ENCODE measurements around the gene AIFM1. TPM values are rescaled to one million over a fixed set of nuclear protein-coding genes. Genes with fewer than 3 reads are reported as not detected.

AIFM1 gene
- total and polyA plus RNA-seq, 2 experiments from 2014 or later, result 29.6 to 47.3 TPM

- H3K9me2 ChIP-seq (ENCODE audit: insufficient read depth), result no peaks in the 10 kb centered on the region
- H4K20me1 ChIP-seq (replicated peaks; ENCODE audit: insufficient read depth), result no peaks in the 10 kb centered on the region
- Mint-ChIP-seq H3K4me3 (no peak overlapping the region), H3K27me3 (ENCODE audit: insufficient read depth, low read depth, poor library complexity) (peaks cover 2% of the 10 kb centered on the region), H3K9me3 (no peaks in the 10 kb centered on the region), H3K27ac (no peak overlapping the region), H3K4me1 (peaks cover 8% of the 10 kb centered on the region), H3K36me3 (ENCODE audit: low read depth) (no peaks in the 10 kb centered on the region)
- no peaks in the 10 kb centered on the region for H3K36me3 ChIP-seq (ENCODE audit: insufficient read depth)
- H3F3A ChIP-seq (replicated peaks; ENCODE audit: low read depth), result no peaks in the 10 kb centered on the region
- H3K4me2 ChIP-seq, result no peak overlapping the region
- no peak overlapping the region for H3K27ac ChIP-seq (ENCODE audit: low read depth)
- no peaks in the 10 kb centered on the region for H3K4me1 ChIP-seq (ENCODE audit: insufficient read depth)
- no peak overlapping the region for H2AFZ ChIP-seq
- H3K79me2 ChIP-seq (replicated peaks; ENCODE audit: insufficient read depth), result no peaks in the 10 kb centered on the region
- no peaks in the 10 kb centered on the region for H3K27me3 ChIP-seq (ENCODE audit: insufficient read depth)
- DNase-seq (ENCODE audit: low spot score) (no peak), ATAC-seq (peak; percentile 74)
- TF ChIP-seq POLR2AphosphoS5 (IDR thresholded peaks at IDR 0.05; ENCODE audit: low read depth), result no peak
- no peak for TF ChIP-seq NANOG (IDR thresholded peaks at IDR 0.05; ENCODE audit: borderline replicate concordance)
- no peak for TF ChIP-seq ETS1 (IDR thresholded peaks at IDR 0.05)
- no peak for TF ChIP-seq JUNB (IDR thresholded peaks at IDR 0.05; ENCODE audit: unreplicated experiment)
- TF ChIP-seq ZNF331 (CRISPR knock-in tag; IDR thresholded peaks at IDR 0.05; ENCODE audit: low read depth), result no peak
- no peak for TF ChIP-seq EZH2 (IDR thresholded peaks at IDR 0.05; ENCODE audit: low read depth, unreplicated experiment)
- TF ChIP-seq CREB1 (CRISPR knock-in tag; IDR thresholded peaks at IDR 0.05; ENCODE audit: low read depth), result no peak
- TF ChIP-seq ZNF114 (CRISPR knock-in tag; IDR thresholded peaks at IDR 0.05), result no peak
- no peak for TF ChIP-seq STAT1 (IDR thresholded peaks at IDR 0.05; ENCODE audit: unreplicated experiment)
- no peak for TF ChIP-seq ZNF462 (CRISPR knock-in tag; IDR thresholded peaks at IDR 0.05)
- no peak for TF ChIP-seq EZH2phosphoT487 (IDR thresholded peaks at IDR 0.05; ENCODE audit: unreplicated experiment)
- TF ChIP-seq REST (IDR thresholded peaks at IDR 0.05; ENCODE audit: unreplicated experiment), result no peak
- no peak for TF ChIP-seq CTCF (conservative IDR thresholded peaks at IDR 0.05; ENCODE audit: low read depth in 2 of 2)
- no peak overlapping the region for H3K4me3 ChIP-seq
These were observed 68.0 kb downstream of the AIFM1 start for GRCh38 chrX:130097507-130098209.

Measured in GM23338 (cell line).